ENCODE data around the gene HDAC4.

HDAC4 gene

DNA sequence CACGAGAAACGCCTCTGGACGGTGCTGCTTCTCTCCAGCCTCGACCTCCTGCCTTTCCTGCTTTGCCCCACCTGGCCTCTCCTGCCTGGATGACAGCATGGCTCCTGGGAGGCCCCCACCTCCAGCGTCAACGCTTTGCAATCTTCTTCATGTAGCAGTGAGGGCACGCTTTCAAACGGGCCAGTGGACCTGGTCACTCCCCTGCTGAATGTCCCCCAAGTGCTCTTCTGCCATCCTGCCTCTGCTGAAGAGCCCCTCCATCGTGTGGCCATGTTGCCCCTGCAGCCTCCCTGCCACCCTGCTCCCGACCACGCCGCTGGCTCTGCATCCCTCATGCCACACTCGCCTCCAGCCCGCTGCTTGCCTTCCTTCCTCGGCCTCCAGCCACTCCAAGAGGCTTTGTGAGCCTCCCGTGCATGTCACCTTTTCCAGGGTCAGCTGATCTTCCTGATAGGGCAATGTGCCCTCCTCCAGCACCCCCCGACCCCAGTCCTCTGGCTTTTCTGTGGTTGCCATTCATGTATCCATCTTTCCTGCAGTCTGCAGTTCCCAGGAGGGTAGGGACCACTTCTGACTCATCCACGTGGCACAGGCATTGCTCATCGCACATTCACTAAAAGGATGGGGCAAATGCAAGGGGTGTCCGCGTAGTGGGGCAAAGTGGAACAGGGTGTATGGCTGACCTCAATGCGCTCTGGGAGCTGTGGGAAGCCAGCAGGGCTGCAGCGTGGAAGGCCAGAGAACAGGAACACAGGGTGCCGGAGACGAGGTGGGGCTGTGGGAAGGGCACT lies 284.2 kb downstream of the HDAC4 start:
- no peak for DNase-seq (ENCODE audit: low read depth in 2 of 2, low spot score in 1 of 2)

GRCh38 chr2:239115616-239116015 lies 285.2 kb downstream of the HDAC4 start:
- DNase-seq (ENCODE audit: low read depth in 2 of 2, low spot score in 1 of 2), result no peak

DNA sequence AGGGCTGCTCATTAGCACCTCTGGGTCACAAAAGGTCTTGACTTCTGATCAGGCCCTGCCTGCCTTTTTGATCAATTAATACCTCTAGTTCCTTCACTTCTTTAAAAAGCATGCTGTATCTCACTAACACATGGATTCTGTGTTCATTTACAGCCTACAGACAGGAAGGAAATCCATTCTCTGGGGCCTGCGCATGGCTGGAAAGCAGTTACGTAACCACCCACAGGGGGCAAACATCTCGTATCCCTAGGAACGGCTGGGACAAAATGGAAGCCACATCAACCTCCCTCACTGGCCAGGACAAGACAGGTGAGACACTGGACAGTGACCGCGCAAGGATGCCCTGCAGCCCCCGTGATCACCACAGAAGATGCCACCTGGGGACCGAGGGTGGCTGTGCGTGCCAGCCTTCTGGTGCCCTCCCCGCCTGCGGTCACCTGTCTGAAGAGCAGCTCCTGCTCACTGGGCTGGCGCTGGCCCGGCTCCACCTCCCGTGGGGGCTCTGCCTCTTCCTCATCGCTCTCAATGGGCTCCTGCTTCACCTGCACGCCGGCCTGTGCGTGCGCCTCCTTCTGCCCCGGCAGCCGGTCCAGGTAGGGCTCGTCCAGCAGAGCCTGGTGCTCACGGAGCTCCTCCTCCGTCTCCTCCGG lies 286.1 kb downstream of the HDAC4 start:
- no peak for DNase-seq (ENCODE audit: low read depth in 2 of 2, low spot score in 1 of 2)

- DNase-seq (ENCODE audit: low read depth in 2 of 2, low spot score in 1 of 2), result no peak
Observed at GRCh38 chr2:239114119-239114581, 286.7 kb downstream of the HDAC4 start.

- DNase-seq (ENCODE audit: low read depth in 2 of 2, low spot score in 1 of 2), result no peak
Observed at GRCh38 chr2:239113615-239114014, 287.2 kb downstream of the HDAC4 start.

DNA sequence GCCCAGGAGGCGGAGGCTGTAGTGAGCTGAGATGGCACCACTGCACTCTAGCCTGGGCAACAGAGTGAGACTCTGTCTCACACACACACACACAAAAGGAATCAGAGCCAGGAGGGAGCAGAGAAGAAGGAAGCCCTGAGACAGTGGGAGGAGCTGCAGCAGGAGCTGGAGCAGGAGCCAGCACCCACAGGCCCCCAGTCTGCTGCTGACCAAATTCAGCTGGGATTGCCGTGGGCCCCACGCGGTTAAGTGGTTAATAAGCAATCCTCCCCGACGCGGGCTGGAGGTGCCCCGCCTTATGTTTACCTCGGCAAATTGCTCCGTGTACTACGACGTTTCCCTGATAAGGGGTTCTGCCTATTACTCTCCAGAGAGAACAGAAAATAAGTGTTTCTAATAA lies 287.6 kb downstream of the HDAC4 start:
- no peak for DNase-seq (ENCODE audit: low read depth in 2 of 2, low spot score in 1 of 2)

GRCh38 chr2:239112127-239112774 lies 288.6 kb downstream of the HDAC4 start:
- DNase-seq (ENCODE audit: low read depth in 2 of 2, low spot score in 1 of 2), result no peak

DNA sequence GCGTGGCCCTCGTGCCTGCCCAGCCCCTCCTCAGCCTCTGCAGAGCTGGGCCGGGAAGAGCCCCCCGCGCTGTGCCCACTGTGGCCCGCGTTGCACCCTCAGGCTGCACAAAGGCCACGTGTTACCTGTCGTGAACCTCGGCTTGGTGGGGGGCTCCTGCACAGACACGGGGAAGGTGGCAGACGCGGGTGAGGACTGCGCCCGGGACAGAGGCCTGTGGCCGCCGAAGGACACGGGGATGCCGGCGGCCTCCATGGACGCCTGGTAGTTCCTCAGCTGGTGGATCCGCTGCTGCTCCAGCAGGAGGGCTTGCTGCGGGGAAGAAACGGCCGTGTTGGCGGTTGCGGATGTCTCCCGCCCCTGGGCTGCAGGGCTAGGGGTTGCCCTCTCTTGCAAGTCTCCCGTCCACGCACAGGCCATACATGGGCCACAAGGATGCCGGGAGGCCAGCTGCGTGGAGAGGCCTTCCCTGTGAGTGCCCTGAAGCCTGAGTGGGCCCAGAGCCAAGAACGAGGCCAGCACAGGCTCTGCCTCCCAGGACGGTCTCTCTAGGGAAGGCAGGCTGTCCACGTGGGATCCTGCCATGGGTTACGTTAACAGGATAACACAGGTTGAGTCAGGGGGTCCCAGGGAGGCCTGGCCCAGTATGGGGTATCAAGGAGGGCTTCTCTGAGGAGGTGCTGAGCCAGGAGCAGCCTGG lies 289.3 kb downstream of the HDAC4 start:
- DNase-seq (ENCODE audit: low read depth in 2 of 2, low spot score in 1 of 2), result no peak

- no peak for DNase-seq (ENCODE audit: low read depth in 2 of 2, low spot score in 1 of 2)
Observed at GRCh38 chr2:239110595-239111048, 290.2 kb downstream of the HDAC4 start.

DNA sequence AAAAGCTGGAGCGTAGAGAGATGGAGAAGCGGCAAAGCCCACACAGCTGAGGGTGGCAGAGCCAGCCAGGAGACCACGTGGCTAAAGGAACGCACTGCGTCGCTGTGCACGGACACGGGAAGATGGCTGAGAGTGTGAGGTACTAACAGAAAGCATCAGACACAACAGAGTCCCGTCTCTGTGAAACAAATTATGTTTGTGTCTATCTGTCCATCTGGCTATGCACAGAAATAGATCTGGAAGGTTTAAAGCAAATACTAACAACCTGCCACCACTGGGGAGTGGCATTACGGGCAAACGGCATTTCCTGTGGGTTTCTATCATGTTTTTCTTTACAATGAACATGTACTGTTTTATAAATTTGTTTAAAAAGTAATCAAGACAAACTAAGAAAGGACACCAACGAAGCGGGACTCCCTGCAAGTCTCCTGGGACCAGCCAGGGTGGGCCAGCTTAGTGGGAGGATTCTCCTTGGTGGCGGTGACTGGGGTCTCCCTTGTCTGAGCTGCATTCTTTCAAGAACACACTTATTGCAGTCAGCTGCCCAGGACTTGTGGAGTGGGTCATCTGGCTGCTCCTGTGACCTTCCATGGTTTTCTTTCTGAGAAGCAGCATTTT lies 290.8 kb downstream of the HDAC4 start:
- DNase-seq (ENCODE audit: low read depth in 2 of 2, low spot score in 1 of 2), result no peak

- DNase-seq (ENCODE audit: low read depth in 2 of 2, low spot score in 1 of 2), result no peak
Observed at GRCh38 chr2:239109041-239109927, 291.5 kb downstream of the HDAC4 start.

DNA sequence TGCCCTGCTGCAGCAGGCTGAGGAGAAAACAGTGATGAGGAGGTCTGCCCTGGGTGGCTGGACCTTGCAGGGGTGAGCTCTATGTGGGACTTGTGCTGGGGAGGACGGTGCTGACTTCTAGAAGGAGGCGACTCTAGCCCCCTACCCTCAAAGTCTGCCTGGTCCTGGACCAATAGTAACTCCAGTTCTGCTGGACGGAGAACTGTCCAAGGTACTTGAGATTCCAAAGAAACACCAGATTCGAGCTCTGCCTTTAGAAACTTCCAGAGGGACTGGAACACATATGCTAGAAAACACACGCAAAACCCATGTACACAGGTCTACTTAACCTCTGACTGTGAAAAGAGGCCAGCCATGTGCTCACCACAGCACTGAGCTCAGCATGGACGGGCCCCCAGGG lies 292.4 kb downstream of the HDAC4 start:
- DNase-seq (ENCODE audit: low read depth in 2 of 2, low spot score in 1 of 2), result no peak

DNA sequence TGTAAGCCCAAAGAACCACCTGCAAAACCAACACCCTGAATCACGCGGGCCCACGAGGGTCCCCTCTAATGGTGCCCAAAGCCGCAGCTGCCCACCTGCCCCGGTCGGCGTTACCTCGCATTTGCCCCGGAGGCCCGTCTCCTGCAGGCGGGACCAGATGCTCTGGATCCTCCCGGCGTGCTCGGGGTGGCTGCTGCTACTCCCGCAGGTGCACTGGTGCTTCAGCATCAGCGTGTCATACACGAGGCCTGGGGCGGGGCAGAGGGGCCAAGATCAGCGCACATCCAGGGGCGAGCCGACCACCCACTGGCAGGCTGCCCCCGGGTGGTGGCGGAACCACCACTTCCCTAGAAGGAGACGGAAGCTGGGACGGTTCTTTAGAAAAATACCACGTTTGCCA lies 292.9 kb downstream of the HDAC4 start:
- no peak for DNase-seq (ENCODE audit: low read depth in 2 of 2, low spot score in 1 of 2)

DNA sequence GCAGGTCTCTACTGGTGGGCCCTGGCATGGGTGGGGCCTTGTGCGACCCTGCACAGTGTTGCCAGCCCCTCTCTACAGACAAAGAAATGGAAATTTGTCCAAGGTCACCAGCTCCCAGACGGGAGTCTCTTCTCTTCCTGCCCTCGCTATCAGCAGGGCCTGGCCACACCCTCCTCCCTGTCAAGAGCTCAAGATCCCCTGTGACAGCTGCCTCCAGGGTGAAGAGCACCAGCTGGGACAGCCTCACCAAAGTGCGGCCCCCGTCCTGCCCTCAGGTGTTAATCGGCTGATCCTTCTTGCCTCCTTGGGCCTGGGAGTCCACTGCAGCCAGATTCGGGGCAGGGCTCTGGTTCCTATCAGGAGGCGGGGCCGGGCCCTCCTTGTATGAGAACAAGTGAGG lies 293.9 kb downstream of the HDAC4 start:
- no peak for DNase-seq (ENCODE audit: low read depth in 2 of 2, low spot score in 1 of 2)

DNA sequence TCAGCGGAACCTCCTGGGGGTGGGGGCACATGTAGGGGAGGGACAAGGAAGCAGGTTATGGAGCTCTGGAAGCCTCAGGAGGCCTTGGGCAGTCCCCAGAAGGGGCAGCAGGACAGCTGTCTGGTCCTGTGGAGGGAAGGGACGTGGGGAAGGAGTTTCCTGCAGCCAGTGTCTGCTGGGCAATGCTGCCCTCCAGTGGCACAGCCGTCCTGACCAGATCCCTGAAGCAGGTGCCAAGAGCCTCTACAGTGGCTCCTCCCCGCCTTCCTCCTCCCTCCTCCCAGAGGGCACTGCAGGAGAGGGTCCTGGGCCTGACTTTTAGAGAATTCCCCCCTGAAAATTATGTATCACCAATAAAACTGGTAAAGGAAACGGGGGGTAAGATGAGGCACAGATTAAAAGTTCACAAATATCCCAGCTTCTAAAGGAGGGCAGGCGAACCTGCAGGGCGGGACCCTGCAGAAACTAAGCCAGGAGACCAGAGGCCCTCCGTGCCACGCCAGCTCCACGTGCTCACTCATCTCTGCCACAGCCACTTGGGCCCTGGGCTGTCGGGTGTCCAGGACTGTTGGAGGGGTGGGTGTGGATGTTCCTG lies 294.4 kb downstream of the HDAC4 start:
- DNase-seq (ENCODE audit: low read depth in 2 of 2, low spot score in 1 of 2), result no peak

- no peak for DNase-seq (ENCODE audit: low read depth in 2 of 2, low spot score in 1 of 2)
Observed at GRCh38 chr2:239105234-239105633, 295.6 kb downstream of the HDAC4 start.

DNA sequence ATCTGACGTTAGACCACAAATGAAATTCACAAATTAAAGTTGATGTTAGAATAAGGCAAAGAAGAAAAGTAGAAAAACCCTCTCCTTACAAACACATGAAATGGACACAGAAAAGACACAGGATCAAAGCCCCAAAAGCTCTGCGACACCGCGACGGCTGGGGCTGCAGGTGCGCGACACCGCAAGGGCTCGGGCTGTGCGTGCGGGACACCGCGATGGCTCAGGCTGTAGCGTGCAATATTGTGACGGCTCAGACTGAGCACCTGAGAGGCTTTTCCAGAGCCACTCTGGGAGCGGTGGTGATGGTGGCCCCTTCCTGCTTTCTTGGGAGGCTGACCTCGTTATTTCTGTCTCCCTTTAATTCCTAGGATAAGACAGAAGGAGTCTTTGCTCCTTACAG lies 296.0 kb downstream of the HDAC4 start:
- DNase-seq (ENCODE audit: low read depth in 2 of 2, low spot score in 1 of 2), result no peak

DNA sequence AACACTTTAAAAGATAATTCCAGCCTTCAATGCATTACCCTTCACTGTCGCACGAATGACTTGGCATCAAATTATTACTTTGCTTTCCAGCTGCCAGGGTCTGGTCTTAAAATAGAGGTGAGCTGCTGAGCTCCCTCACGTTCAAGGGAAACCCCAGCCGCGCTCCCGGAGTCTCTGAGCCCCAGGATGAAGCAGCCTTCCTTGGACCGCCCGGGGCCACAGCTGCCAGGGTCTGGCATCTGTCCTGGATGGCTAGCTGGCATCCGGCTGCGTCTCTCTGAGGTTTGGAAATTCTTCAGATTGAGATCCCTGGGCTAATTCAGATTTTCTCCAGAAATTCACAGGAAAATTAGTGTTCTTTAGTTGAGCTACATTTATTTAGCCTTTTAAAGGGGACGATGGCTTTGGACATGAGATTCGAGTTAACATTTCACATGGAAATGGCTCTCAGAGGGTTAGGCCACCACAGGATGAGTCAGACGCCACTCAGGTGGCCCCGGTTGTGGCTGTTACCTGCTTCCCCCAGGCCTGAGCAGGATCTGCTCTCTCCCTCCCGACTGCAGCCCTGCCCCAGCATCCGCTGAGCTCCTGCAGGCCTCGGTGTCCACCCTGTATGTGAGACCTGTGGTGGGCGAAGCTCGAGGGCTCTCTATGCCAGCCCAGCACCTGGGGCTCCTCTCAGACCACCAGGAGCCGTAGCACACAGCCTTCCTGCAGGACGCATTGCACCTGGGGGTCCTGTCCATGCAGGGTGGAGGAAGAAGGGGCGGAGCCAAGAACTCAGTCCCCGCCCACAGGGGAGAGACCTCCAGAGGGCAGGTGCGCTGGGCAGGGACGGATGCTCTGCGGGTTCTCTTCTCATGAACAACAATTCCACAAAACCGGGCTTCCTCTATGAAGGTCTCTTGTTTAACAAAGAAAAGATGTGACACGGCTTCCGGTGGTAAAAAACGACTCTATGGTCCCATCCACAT lies 297.4 kb downstream of the HDAC4 start:
- no peak for DNase-seq (ENCODE audit: low read depth in 2 of 2, low spot score in 1 of 2)

- no peak for DNase-seq (ENCODE audit: low read depth in 2 of 2, low spot score in 1 of 2)
Observed at GRCh38 chr2:239102266-239102665, 298.6 kb downstream of the HDAC4 start.
